ENCODE data around the gene NINJ2. TPM values are rescaled to one million over a fixed set of nuclear protein-coding genes. Genes with fewer than 3 reads are reported as not detected.
"Not testable (repeated sequence)": the region's sequence is repeated elsewhere in the genome, so short reads cannot be mapped to it uniquely, and the experiment has no call there.

Gene NINJ2
- total RNA-seq, 3 donors from 2014 or later (not counting 1 experiment from before 2014, with no cell fraction given): 3.1 to 6.6 (median 4.9) TPM

- no peak for TF ChIP-seq CTCF (IDR thresholded peaks at IDR 0.05)
- H3K27me3 Mint-ChIP-seq (ENCODE audit: low read depth in 2 of 2): peaks cover 0 to 6% of the 10 kb centered on the region in 2 donors
- no peak for DNase-seq
- Histone ChIP-seq H3K36me3 (ENCODE audit: control insufficient read depth, insufficient read depth, low read length) (no peaks in the 10 kb centered on the region), H3K9me3 (ENCODE audit: control insufficient read depth, insufficient read depth, low read length) (no peaks in the 10 kb centered on the region), H3K4me3 (ENCODE audit: low read length) (no peak overlapping the region), H3K27ac (ENCODE audit: low read length) (no peak overlapping the region), H3K4me1 (ENCODE audit: control insufficient read depth, insufficient read depth, low read length) (peaks cover 13% of the 10 kb centered on the region), H3K27me3 (ENCODE audit: control insufficient read depth, insufficient read depth, low read length) (no peaks in the 10 kb centered on the region)
- H3K4me3 Mint-ChIP-seq: no peak overlapping the region
- no peaks in the 10 kb centered on the region for H3K9me3 Mint-ChIP-seq
- no peak for ATAC-seq
- H3K4me1 Mint-ChIP-seq: peaks cover 6 to 10% of the 10 kb centered on the region in 2 donors
- 57% methylated on average over 7 of the region's 7 CpGs for WGBS (ENCODE audit: insufficient coverage)
- H3K36me3 Mint-ChIP-seq: no peaks in the 10 kb centered on the region
- intact Hi-C loops (cut with micrococcal nuclease): no loop called here
- no peak overlapping the region for H3K27ac Mint-ChIP-seq
Observed at GRCh38 chr12:578748-579419, 84.4 kb downstream of the NINJ2 start.

GRCh38 chr12:577994-578747, 85.1 kb downstream of the NINJ2 start:
- not testable (repeated sequence) for H3K27me3 ChIP-seq (ENCODE audit: control insufficient read depth, insufficient read depth, low read length); H3K27ac Mint-ChIP-seq; ATAC-seq

GRCh38 chr12:576615-577110, 86.6 kb downstream of the NINJ2 start:
- 91% methylated on average over 13 of the region's 14 CpGs for WGBS (ENCODE audit: insufficient coverage)
- Mint-ChIP-seq H3K27me3 (ENCODE audit: low read depth in 2 of 2) (peaks cover 0 to 6% of the 10 kb centered on the region in 2 donors), H3K27ac (peak overlapping the region; percentile 24 to 72)

More at GRCh38 chr12:577994-578747, 85.1 kb downstream of the NINJ2 start:
- H3K27me3 Mint-ChIP-seq (ENCODE audit: low read depth in 2 of 2); H3K4me1 Mint-ChIP-seq; H3K36me3 Mint-ChIP-seq; H3K27ac ChIP-seq (ENCODE audit: low read length); H3K9me3 Mint-ChIP-seq; H3K4me3 ChIP-seq (ENCODE audit: low read length); DNase-seq; H3K9me3 ChIP-seq (ENCODE audit: control insufficient read depth, insufficient read depth, low read length); H3K36me3 ChIP-seq (ENCODE audit: control insufficient read depth, insufficient read depth, low read length); H3K4me3 Mint-ChIP-seq: not testable (repeated sequence)
- H3K4me1 ChIP-seq (ENCODE audit: control insufficient read depth, insufficient read depth, low read length): peaks cover 13% of the 10 kb centered on the region
- intact Hi-C loops (cut with micrococcal nuclease): loop anchor here (2.0 kb wide), 3 partner anchors 173 to 1005 kb away; no protein-coding TSS in a partner anchor
- 94% methylated on average over 19 of the region's 19 CpGs for WGBS (ENCODE audit: insufficient coverage)

More at GRCh38 chr12:576615-577110, 86.6 kb downstream of the NINJ2 start:
- H3K9me3 Mint-ChIP-seq: no peaks in the 10 kb centered on the region
- intact Hi-C loops (cut with micrococcal nuclease): loop anchor here (1.0 to 2.0 kb wide), 4 partner anchors 174 to 1006 kb away; partner anchors contain the start of gene RAD52
- peak overlapping the region; percentile 14 for H3K4me3 ChIP-seq (ENCODE audit: low read length)
- no peak for ATAC-seq
- peak overlapping the region; percentile 45 for H3K4me3 Mint-ChIP-seq
- peaks cover 6 to 17% of the 10 kb centered on the region in 2 donors for H3K4me1 Mint-ChIP-seq
- H3K9me3 ChIP-seq (ENCODE audit: control insufficient read depth, insufficient read depth, low read length): no peaks in the 10 kb centered on the region
- H3K27ac ChIP-seq (ENCODE audit: low read length): no peak overlapping the region
- no peak for DNase-seq
- H3K36me3 ChIP-seq (ENCODE audit: control insufficient read depth, insufficient read depth, low read length): no peaks in the 10 kb centered on the region
- no peaks in the 10 kb centered on the region for H3K27me3 ChIP-seq (ENCODE audit: control insufficient read depth, insufficient read depth, low read length)
- H3K4me1 ChIP-seq (ENCODE audit: control insufficient read depth, insufficient read depth, low read length): peaks cover 13% of the 10 kb centered on the region
- H3K36me3 Mint-ChIP-seq: no peaks in the 10 kb centered on the region
- TF ChIP-seq CTCF (IDR thresholded peaks at IDR 0.05): no peak
